Activated CD4-positive, alpha-beta T cell treated with anti-CD3 and anti-CD28 coated beads, Interleukin-2, Interleukin-4, amounts not matched to agents 100 ng/mL and 50 ng/mL, durations not matched to agents 16 hours and 8 hours (primary cell): Measurements from ENCODE around the gene PAQR9.

Experiments
- DNase-seq: peaks from one replicate; pipeline ENCODE4 v3.0.0-alpha.2; 2020; ENCODE audit warnings: low spot score

PAQR9 gene

DNA sequence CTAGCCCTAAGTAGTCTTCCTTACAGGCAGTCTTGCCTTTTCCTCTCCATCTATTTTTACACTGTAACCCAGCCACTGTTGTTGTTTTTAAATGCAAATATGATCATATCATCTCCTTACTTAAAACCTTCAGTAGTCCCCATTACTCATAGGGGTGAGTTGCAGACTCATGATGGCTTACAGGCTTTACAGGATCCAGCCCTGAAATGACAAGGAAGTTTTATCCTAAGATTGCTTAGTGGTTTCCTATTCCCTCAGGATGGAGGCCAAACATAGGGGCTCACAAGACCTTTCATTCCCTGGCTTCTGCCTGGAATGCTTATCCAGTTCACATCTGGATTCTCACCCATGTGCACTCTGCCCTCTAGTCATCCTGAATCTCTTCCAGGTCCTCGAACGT is 46.9 kb downstream of the PAQR9 start:
- DNase-seq, result no peak

DNA sequence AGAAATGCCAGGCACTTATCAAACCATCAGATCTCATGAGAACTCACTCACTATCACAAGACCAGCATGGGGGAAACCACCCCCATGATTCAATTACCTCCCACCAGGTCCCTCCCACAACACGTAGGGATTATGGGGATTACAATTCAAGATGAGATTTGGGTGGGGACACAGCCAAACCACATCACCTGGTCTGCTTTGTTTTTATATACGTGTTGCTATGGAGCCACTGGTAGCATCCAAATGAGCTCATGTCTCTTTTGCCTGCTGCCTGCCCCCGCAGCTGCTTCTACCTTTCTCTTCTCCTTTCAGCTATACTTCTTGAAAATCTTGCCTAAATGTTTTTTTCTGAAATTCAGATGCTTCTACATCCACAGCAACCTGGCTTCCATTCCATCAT is 47.8 kb downstream of the PAQR9 start:
- DNase-seq, result no peak

DNA sequence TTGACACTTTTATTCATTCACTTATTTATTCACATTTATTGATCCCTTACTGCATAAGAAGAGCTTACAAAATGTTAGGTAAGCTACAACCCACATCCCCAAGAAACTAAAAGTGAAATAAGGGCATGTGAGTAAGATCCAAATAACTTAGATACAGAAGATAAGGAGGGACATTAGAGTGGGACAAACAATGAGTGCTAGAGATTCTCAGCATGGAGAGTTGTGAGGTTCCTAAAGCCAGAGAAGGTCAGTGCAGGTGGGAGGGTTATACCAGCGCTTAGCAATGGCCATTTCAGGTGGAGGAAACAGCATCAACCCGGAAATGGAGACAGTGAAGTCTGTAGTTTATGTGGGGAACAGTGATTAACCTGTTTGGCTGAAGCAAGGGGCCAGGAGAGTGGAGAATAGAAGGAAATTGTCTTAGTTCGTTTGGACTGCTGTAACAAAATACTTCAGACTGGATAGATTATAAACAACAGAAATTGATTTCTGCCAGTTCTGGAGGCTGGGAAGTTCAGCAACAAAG is 49.1 kb downstream of the PAQR9 start:
- DNase-seq, result no peak

DNA sequence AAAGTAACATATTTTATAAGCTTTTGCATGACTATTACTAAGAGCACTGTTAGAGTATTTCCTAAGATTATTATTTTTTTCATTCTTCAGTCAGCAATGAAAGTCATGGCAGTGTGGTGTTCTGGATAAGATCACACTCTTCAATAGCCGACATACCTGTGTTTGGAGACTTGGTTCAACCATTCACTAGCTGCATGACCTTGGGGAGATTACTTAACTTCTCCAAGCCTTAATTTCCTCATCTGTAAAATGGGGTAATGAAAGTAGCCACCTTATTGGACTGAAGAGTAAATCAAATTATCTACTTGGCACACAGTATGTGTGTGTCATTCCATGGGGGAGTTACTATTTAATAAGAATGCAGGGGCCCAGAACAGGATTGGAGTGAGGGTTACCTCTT is 50.0 kb downstream of the PAQR9 start:
- DNase-seq, result no peak

DNA sequence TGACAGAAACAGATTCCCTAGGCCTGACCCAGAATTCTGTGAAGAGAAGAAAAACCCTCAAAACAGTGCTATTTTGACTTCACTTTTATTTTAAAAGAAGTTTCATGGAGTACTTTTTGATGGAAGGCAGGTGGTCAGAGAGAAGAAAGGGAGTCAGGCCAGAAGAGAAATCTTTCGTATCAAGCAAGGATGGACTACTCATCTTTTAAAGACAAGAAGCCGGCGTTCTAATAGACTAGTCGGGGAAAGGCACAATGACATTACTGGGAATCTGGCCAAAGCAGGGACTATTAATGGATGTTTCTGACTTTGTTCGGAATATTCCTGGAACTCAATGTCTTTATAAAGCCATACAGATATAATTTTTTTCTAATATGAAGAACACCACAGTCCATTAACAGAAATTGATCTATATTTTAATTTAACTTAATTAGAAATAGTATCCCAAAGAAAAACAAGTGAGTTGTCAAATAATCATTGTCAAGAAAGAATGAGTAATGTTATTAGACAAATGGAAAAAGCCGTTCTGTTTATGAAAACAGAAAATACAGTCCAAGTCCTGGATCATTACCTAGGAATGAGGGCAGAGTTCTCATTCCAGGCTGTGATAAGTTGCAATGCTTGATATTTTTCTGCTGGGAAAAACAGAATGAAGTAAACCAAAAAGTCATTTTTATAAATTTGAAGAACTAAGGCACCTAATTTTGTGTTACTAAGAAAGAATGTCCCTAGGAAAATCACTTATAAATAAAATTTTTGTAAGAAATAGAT is 50.9 kb downstream of the PAQR9 start:
- DNase-seq, result no peak
